ENCODE data around the gene DDX54.

The DDX54 gene

GRCh38 chr12:113161415-113162016, 23.8 kb downstream of the DDX54 start:
- TF ChIP-seq, protein P1, sequence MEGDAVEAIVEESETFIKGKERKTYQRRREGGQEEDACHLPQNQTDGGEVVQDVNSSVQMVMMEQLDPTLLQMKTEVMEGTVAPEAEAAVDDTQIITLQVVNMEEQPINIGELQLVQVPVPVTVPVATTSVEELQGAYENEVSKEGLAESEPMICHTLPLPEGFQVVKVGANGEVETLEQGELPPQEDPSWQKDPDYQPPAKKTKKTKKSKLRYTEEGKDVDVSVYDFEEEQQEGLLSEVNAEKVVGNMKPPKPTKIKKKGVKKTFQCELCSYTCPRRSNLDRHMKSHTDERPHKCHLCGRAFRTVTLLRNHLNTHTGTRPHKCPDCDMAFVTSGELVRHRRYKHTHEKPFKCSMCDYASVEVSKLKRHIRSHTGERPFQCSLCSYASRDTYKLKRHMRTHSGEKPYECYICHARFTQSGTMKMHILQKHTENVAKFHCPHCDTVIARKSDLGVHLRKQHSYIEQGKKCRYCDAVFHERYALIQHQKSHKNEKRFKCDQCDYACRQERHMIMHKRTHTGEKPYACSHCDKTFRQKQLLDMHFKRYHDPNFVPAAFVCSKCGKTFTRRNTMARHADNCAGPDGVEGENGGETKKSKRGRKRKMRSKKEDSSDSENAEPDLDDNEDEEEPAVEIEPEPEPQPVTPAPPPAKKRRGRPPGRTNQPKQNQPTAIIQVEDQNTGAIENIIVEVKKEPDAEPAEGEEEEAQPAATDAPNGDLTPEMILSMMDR (IDR thresholded peaks at IDR 0.05; ENCODE audit: insufficient read depth, low read depth, low read length, missing control alignments): no peak
- no peak overlapping the region for H3K4me3 ChIP-seq (ENCODE audit: low read length)
- peak; percentile 51 for DNase-seq (ENCODE audit: low read depth)

- peak; percentile 30 for DNase-seq (ENCODE audit: low read depth)
- TF ChIP-seq, protein P1 (IDR thresholded peaks at IDR 0.05; ENCODE audit: insufficient read depth, low read depth, low read length, missing control alignments): no peak
- H3K4me3 ChIP-seq (ENCODE audit: low read length): no peak overlapping the region
Measured at GRCh38 chr12:113159937-113160336, 25.3 kb downstream of the DDX54 start.

GRCh38 chr12:113158439-113159203, 26.7 kb downstream of the DDX54 start:
- no peak for DNase-seq (ENCODE audit: low read depth)
- H3K4me3 ChIP-seq (ENCODE audit: low read length): no peak overlapping the region
- TF ChIP-seq, protein P1 (IDR thresholded peaks at IDR 0.05; ENCODE audit: insufficient read depth, low read depth, low read length, missing control alignments): no peak

DNA sequence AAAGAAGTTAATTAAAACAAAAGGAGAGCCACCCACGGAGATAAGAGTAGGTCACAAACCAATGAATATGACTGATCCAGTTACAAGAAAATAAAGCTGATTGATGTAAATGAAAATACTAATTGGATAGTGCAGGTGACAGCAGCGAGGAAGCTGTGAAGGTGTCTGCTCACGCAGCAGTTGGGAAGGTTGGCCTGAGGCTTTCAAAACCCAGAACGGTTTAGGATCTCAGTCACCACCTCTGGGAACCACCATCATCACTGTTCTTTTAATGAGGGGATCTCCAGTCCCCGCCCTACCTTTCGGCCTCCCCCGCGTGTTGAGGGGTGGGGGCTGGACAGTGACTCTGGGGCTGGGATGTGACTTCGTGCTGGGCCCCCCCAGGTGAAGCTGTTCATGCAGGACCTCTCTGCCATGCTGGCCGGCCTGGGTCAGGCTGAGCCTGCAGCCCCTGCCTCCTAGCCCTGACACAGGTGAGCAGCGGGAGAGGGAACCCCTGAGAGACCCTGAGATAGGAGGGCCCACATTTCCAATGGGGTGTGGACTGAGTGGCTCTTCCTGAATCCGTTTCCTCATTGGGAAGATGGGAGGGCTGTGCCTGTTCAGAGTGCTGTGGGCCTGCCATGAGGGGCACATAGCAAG, 27.9 kb downstream of the DDX54 start:
- no peak for DNase-seq (ENCODE audit: low read depth)
- TF ChIP-seq, protein P1 (IDR thresholded peaks at IDR 0.05; ENCODE audit: insufficient read depth, low read depth, low read length, missing control alignments): no peak
- no peak overlapping the region for H3K4me3 ChIP-seq (ENCODE audit: low read length)

DNA sequence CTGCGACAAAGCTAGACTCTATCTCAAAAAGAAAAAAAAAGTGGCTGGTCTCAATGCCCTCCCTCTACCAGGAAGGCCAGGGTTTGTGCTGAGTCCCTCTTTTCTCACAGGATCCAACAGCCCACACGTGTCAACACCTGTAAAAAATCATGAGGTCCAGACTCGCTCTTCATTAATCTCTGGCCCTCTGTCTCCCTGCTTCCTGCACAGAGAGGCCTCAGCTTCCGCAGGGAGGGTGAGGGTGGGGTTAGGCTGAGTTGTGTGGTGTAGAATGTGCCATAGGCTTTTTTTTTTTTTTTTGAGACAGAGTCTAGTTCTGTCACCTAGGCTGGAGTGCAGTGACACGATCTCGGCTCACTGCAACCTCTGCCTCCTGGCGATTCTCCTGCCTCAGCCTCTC, 29.6 kb downstream of the DDX54 start:
- TF ChIP-seq, protein P1 (IDR thresholded peaks at IDR 0.05; ENCODE audit: insufficient read depth, low read depth, low read length, missing control alignments): no peak
- no peak overlapping the region for H3K4me3 ChIP-seq (ENCODE audit: low read length)
- DNase-seq (ENCODE audit: low read depth): no peak

DNA sequence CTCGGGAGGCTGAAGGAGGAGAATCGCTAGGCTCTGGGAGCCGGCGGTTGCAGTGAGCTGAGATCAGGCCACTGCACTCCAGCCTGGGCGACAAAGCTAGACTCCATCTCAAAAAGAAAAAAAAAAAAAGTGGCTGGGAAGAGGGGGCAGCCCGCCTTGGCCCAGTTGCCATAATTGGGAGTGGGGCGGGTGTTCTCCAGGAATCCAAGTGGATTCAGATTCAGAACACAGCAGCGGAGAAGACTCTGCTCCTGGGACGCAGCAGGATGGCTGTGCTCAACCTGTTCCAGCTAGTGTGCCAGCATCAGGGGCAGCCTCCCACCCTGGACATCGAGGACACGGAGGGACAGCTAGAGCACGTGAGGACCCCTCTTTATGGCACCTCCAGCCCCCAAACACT, 30.2 kb downstream of the DDX54 start:
- H3K4me3 ChIP-seq (ENCODE audit: low read length): no peak overlapping the region
- no peak for DNase-seq (ENCODE audit: low read depth)

More for the DNA sequence above, 30.2 kb downstream of the DDX54 start:
- TF ChIP-seq, protein P1 (IDR thresholded peaks at IDR 0.05; ENCODE audit: insufficient read depth, low read depth, low read length, missing control alignments): no peak

All from epithelial cell of esophagus (primary cell).